GM12873 (cell line): ENCODE data around the gene TCP11L1.

Experiments
- TF ChIP-seq, protein P1 (sequence below): IDR thresholded peaks from 2 replicates; pipeline ENCODE4 v1.5.1; 2012; ENCODE audit warnings: low read depth, mild to moderate bottlenecking, moderate library complexity, low read length, control low read depth; ENCODE audit not compliant: insufficient read depth; ENCODE audit errors: missing control alignments

TCP11L1 gene

GRCh38 chr11:33116535-33116934 is 77.2 kb downstream of the TCP11L1 start:
- TF ChIP-seq, protein P1, sequence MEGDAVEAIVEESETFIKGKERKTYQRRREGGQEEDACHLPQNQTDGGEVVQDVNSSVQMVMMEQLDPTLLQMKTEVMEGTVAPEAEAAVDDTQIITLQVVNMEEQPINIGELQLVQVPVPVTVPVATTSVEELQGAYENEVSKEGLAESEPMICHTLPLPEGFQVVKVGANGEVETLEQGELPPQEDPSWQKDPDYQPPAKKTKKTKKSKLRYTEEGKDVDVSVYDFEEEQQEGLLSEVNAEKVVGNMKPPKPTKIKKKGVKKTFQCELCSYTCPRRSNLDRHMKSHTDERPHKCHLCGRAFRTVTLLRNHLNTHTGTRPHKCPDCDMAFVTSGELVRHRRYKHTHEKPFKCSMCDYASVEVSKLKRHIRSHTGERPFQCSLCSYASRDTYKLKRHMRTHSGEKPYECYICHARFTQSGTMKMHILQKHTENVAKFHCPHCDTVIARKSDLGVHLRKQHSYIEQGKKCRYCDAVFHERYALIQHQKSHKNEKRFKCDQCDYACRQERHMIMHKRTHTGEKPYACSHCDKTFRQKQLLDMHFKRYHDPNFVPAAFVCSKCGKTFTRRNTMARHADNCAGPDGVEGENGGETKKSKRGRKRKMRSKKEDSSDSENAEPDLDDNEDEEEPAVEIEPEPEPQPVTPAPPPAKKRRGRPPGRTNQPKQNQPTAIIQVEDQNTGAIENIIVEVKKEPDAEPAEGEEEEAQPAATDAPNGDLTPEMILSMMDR = no peak
